ENCODE results near the gene ITIH4. TPM values are rescaled to one million over a fixed set of nuclear protein-coding genes. Genes with fewer than 3 reads are reported as not detected.

The ITIH4 gene
- total and polyA plus RNA-seq, 2 of the 13 experiments (the other 11 are each of a cell fraction or from before 2014, with no cell fraction given), result 2.7 to 5.3 TPM

- TF ChIP-seq SRSF9 (IDR thresholded peaks at IDR 0.05; ENCODE audit: borderline replicate concordance, insufficient read depth, low read depth, low read length, poor library complexity, severe bottlenecking), result no peak
- TF ChIP-seq, protein P1, sequence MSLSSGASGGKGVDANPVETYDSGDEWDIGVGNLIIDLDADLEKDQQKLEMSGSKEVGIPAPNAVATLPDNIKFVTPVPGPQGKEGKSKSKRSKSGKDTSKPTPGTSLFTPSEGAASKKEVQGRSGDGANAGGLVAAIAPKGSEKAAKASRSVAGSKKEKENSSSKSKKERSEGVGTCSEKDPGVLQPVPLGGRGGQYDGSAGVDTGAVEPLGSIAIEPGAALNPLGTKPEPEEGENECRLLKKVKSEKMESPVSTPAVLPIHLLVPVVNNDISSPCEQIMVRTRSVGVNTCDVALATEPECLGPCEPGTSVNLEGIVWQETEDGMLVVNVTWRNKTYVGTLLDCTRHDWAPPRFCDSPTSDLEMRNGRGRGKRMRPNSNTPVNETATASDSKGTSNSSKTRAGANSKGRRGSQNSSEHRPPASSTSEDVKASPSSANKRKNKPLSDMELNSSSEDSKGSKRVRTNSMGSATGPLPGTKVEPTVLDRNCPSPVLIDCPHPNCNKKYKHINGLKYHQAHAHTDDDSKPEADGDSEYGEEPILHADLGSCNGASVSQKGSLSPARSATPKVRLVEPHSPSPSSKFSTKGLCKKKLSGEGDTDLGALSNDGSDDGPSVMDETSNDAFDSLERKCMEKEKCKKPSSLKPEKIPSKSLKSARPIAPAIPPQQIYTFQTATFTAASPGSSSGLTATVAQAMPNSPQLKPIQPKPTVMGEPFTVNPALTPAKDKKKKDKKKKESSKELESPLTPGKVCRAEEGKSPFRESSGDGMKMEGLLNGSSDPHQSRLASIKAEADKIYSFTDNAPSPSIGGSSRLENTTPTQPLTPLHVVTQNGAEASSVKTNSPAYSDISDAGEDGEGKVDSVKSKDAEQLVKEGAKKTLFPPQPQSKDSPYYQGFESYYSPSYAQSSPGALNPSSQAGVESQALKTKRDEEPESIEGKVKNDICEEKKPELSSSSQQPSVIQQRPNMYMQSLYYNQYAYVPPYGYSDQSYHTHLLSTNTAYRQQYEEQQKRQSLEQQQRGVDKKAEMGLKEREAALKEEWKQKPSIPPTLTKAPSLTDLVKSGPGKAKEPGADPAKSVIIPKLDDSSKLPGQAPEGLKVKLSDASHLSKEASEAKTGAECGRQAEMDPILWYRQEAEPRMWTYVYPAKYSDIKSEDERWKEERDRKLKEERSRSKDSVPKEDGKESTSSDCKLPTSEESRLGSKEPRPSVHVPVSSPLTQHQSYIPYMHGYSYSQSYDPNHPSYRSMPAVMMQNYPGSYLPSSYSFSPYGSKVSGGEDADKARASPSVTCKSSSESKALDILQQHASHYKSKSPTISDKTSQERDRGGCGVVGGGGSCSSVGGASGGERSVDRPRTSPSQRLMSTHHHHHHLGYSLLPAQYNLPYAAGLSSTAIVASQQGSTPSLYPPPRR (CRISPR knock-in tag; IDR thresholded peaks at IDR 0.05; ENCODE audit: borderline replicate concordance), result no peak
- peak; percentile 33; the same call in 1 of the 2 replicates for TF ChIP-seq NFYB (CRISPR knock-in tag; IDR thresholded peaks at IDR 0.05)
- no peak for TF ChIP-seq POLR2AphosphoS2 (IDR thresholded peaks at IDR 0.05; ENCODE audit: low read depth, low read length)
- no peak for TF ChIP-seq POLR2G (IDR thresholded peaks at IDR 0.05; ENCODE audit: low read depth, low read length)
- TF ChIP-seq, protein P2, sequence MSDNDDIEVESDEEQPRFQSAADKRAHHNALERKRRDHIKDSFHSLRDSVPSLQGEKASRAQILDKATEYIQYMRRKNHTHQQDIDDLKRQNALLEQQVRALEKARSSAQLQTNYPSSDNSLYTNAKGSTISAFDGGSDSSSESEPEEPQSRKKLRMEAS (IDR thresholded peaks at IDR 0.05), result peak; percentile 35; the same call in 1 of the 2 replicates
- 0 out of 2 replicates have a peak, but pooled peaks have one; percentile 16 for TF ChIP-seq TAF1 (CRISPR knock-in tag; IDR thresholded peaks at IDR 0.05)
- no peak for TF ChIP-seq ZNF274 (CRISPR knock-in tag; IDR thresholded peaks at IDR 0.05)
- TF ChIP-seq, protein P3, sequence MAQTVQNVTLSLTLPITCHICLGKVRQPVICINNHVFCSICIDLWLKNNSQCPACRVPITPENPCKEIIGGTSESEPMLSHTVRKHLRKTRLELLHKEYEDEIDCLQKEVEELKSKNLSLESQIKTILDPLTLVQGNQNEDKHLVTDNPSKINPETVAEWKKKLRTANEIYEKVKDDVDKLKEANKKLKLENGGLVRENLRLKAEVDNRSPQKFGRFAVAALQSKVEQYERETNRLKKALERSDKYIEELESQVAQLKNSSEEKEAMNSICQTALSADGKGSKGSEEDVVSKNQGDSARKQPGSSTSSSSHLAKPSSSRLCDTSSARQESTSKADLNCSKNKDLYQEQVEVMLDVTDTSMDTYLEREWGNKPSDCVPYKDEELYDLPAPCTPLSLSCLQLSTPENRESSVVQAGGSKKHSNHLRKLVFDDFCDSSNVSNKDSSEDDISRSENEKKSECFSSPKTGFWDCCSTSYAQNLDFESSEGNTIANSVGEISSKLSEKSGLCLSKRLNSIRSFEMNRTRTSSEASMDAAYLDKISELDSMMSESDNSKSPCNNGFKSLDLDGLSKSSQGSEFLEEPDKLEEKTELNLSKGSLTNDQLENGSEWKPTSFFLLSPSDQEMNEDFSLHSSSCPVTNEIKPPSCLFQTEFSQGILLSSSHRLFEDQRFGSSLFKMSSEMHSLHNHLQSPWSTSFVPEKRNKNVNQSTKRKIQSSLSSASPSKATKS (CRISPR knock-in tag; IDR thresholded peaks at IDR 0.05), result no peak
- no peak for TF ChIP-seq ZNF772 (CRISPR knock-in tag; IDR thresholded peaks at IDR 0.05)
- TF ChIP-seq, protein P4, sequence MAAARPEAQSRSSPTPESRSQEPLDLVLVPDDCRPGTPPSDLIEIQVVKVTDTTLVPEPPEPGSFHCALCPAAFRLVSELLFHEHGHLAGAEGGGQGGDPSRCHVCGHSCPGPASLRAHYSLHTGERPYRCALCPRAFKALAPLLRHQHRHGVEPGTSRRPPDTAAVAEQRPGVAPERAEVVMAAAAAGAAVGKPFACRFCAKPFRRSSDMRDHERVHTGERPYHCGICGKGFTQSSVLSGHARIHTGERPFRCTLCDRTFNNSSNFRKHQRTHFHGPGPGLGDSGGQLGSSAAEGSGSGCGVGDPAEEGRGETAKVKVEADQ (CRISPR knock-in tag; IDR thresholded peaks at IDR 0.05; ENCODE audit: borderline replicate concordance), result no peak
- no peak for TF ChIP-seq ZNF30 (CRISPR knock-in tag; IDR thresholded peaks at IDR 0.05)
These were observed 42.5 kb downstream of the ITIH4 start (continued) for GRCh38 chr3:52787672-52788625.

All from HepG2 (cell line).